ENCODE results near the gene NEURL1.

DNA sequence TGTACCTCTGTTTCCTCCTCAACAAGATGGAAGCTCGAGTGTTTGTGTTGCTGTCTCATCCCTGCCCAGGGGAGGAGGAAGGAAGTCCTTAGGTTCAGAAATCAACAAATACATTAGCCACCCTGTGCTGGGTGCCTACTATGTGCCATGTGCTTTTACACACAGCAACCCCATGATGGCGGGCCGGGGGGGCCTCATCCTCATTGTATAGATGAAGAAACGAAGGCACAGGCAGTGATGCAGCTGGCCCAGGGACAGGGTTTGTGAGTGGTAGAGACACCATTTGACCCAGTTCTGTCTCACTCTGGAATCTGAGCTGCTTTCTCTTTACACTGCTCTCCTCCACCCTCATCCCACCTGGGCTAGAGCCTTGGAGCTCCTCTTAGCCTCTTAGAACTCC is 39.5 kb upstream of the NEURL1 start:
- TF ChIP-seq CTCF (conservative IDR thresholded peaks at IDR 0.05; ENCODE audit: low read length) (no peak), EZH2phosphoT487 (IDR thresholded peaks at IDR 0.05; ENCODE audit: borderline replicate concordance, low read depth, low read length) (no peak)
